ENCODE measurements around the gene LRRC47.

Gene LRRC47

GRCh38 chr1:3775490-3776230 is 20.6 kb downstream of the LRRC47 start:
- Histone ChIP-seq H3K36me3 (ENCODE audit: control insufficient read depth in 1 of 2, insufficient read depth in 2 of 2, low read length in 2 of 2) (peaks cover 8 to 30% of the 10 kb centered on the region in 2 donors), H3K27ac (ENCODE audit: low read length) (no peak overlapping the region), H3K9me3 (ENCODE audit: control insufficient read depth in 1 of 2, low read length in 2 of 2) (no peaks in the 10 kb centered on the region), H3K4me1 (ENCODE audit: control insufficient read depth in 1 of 2, insufficient read depth in 2 of 2, low read length in 2 of 2) (peaks cover 0 to 24% of the 10 kb centered on the region in 2 donors), H3K27me3 (ENCODE audit: low read depth, low read length) (no peaks in the 10 kb centered on the region), H3K4me3 (ENCODE audit: low read depth in 1 of 2, low read length in 2 of 2) (no peak overlapping the region)

- Histone ChIP-seq H3K27ac (ENCODE audit: low read length) (no peak overlapping the region), H3K9me3 (ENCODE audit: control insufficient read depth in 1 of 2, low read length in 2 of 2) (no peaks in the 10 kb centered on the region), H3K27me3 (ENCODE audit: low read depth, low read length) (no peaks in the 10 kb centered on the region), H3K4me3 (ENCODE audit: low read depth in 1 of 2, low read length in 2 of 2) (no peak overlapping the region), H3K4me1 (ENCODE audit: control insufficient read depth in 1 of 2, insufficient read depth in 2 of 2, low read length in 2 of 2) (peaks cover 0 to 24% of the 10 kb centered on the region in 2 donors), H3K36me3 (ENCODE audit: control insufficient read depth in 1 of 2, insufficient read depth in 2 of 2, low read length in 2 of 2) (peaks cover 5 to 23% of the 10 kb centered on the region in 2 donors)
These were observed 21.3 kb downstream of the LRRC47 start for GRCh38 chr1:3774946-3775489.

GRCh38 chr1:3774276-3774945 is 21.9 kb downstream of the LRRC47 start:
- Histone ChIP-seq H3K4me3 (ENCODE audit: low read depth in 1 of 2, low read length in 2 of 2) (no peak overlapping the region), H3K27ac (ENCODE audit: low read length) (no peak overlapping the region), H3K4me1 (ENCODE audit: control insufficient read depth in 1 of 2, insufficient read depth in 2 of 2, low read length in 2 of 2) (peaks cover 0 to 24% of the 10 kb centered on the region in 2 donors), H3K36me3 (ENCODE audit: control insufficient read depth in 1 of 2, insufficient read depth in 2 of 2, low read length in 2 of 2) (peaks cover 0 to 17% of the 10 kb centered on the region in 2 donors), H3K27me3 (ENCODE audit: low read depth, low read length) (no peaks in the 10 kb centered on the region), H3K9me3 (ENCODE audit: control insufficient read depth in 1 of 2, low read length in 2 of 2) (no peaks in the 10 kb centered on the region)

GRCh38 chr1:3773572-3774275 is 22.6 kb downstream of the LRRC47 start:
- Histone ChIP-seq H3K4me3 (ENCODE audit: low read depth in 1 of 2, low read length in 2 of 2) (no peak overlapping the region), H3K4me1 (ENCODE audit: control insufficient read depth in 1 of 2, insufficient read depth in 2 of 2, low read length in 2 of 2) (peaks cover 0 to 24% of the 10 kb centered on the region in 2 donors)

GRCh38 chr1:3772715-3773571 is 23.4 kb downstream of the LRRC47 start, which contains the start of gene SMIM1:
Gene SMIM1, plus strand, starts transcription at chr1:3772749. Its CDS starts 2,625 bp downstream, at chr1:3775374.
- Histone ChIP-seq H3K27me3 (ENCODE audit: low read depth, low read length) (no peaks in the 10 kb centered on the region), H3K4me1 (ENCODE audit: control insufficient read depth in 1 of 2, insufficient read depth in 2 of 2, low read length in 2 of 2) (peaks cover 0 to 24% of the 10 kb centered on the region in 2 donors)

More at GRCh38 chr1:3773572-3774275, 22.6 kb downstream of the LRRC47 start:
- H3K9me3 ChIP-seq (ENCODE audit: control insufficient read depth in 1 of 2, low read length in 2 of 2), result no peaks in the 10 kb centered on the region
- H3K27ac ChIP-seq (ENCODE audit: low read length), result no peak overlapping the region
- no peaks in the 10 kb centered on the region for H3K27me3 ChIP-seq (ENCODE audit: low read depth, low read length)
- H3K36me3 ChIP-seq (ENCODE audit: control insufficient read depth in 1 of 2, insufficient read depth in 2 of 2, low read length in 2 of 2), result peaks cover 0 to 10% of the 10 kb centered on the region in 2 donors

GRCh38 chr1:3772027-3772714 is 24.1 kb downstream of the LRRC47 start:
- peaks cover 0 to 24% of the 10 kb centered on the region in 2 donors for H3K4me1 ChIP-seq (ENCODE audit: control insufficient read depth in 1 of 2, insufficient read depth in 2 of 2, low read length in 2 of 2)
- no peaks in the 10 kb centered on the region for H3K9me3 ChIP-seq (ENCODE audit: control insufficient read depth in 1 of 2, low read length in 2 of 2)
- H3K36me3 ChIP-seq (ENCODE audit: control insufficient read depth in 1 of 2, insufficient read depth in 2 of 2, low read length in 2 of 2), result no peaks in the 10 kb centered on the region
- no peak overlapping the region for H3K27ac ChIP-seq (ENCODE audit: low read length)
- H3K4me3 ChIP-seq (ENCODE audit: low read depth in 1 of 2, low read length in 2 of 2), result peak overlapping the region; percentile 39 to 79
- H3K27me3 ChIP-seq (ENCODE audit: low read depth, low read length), result no peaks in the 10 kb centered on the region

More at GRCh38 chr1:3772715-3773571, 23.4 kb downstream of the LRRC47 start, which contains the start of gene SMIM1:
- no peak within 1 kb of the TSS for H3K27ac ChIP-seq (ENCODE audit: low read length)
- H3K9me3 ChIP-seq (ENCODE audit: control insufficient read depth in 1 of 2, low read length in 2 of 2), result no peaks in the 10 kb centered on the region
- H3K36me3 ChIP-seq (ENCODE audit: control insufficient read depth in 1 of 2, insufficient read depth in 2 of 2, low read length in 2 of 2), result peaks cover 0 to 2% of the 10 kb centered on the region in 2 donors
- H3K4me3 ChIP-seq (ENCODE audit: low read depth in 1 of 2, low read length in 2 of 2), result peak within 1 kb of the TSS; percentile 39 to 79

- Histone ChIP-seq H3K9me3 (ENCODE audit: control insufficient read depth in 1 of 2, low read length in 2 of 2) (no peaks in the 10 kb centered on the region), H3K27ac (ENCODE audit: low read length) (no peak overlapping the region), H3K4me3 (ENCODE audit: low read depth in 1 of 2, low read length in 2 of 2) (peak overlapping the region; percentile 39 to 79), H3K4me1 (ENCODE audit: control insufficient read depth in 1 of 2, insufficient read depth in 2 of 2, low read length in 2 of 2) (peaks cover 0 to 24% of the 10 kb centered on the region in 2 donors), H3K27me3 (ENCODE audit: low read depth, low read length) (no peaks in the 10 kb centered on the region), H3K36me3 (ENCODE audit: control insufficient read depth in 1 of 2, insufficient read depth in 2 of 2, low read length in 2 of 2) (no peaks in the 10 kb centered on the region)
These were observed 24.9 kb downstream of the LRRC47 start for GRCh38 chr1:3771108-3772026.

- Histone ChIP-seq H3K4me1 (ENCODE audit: control insufficient read depth in 1 of 2, insufficient read depth in 2 of 2, low read length in 2 of 2) (peaks cover 0 to 14% of the 10 kb centered on the region in 2 donors), H3K36me3 (ENCODE audit: control insufficient read depth in 1 of 2, insufficient read depth in 2 of 2, low read length in 2 of 2) (no peaks in the 10 kb centered on the region), H3K27ac (ENCODE audit: low read length) (no peak overlapping the region), H3K27me3 (ENCODE audit: low read depth, low read length) (no peaks in the 10 kb centered on the region), H3K9me3 (ENCODE audit: control insufficient read depth in 1 of 2, low read length in 2 of 2) (no peaks in the 10 kb centered on the region), H3K4me3 (ENCODE audit: low read depth in 1 of 2, low read length in 2 of 2) (no peak overlapping the region)
These were observed 26.1 kb downstream of the LRRC47 start for GRCh38 chr1:3770047-3770765.

GRCh38 chr1:3768811-3769390 is 27.4 kb downstream of the LRRC47 start:
- Histone ChIP-seq H3K27me3 (ENCODE audit: low read depth, low read length) (no peaks in the 10 kb centered on the region), H3K27ac (ENCODE audit: low read length) (no peak overlapping the region), H3K4me3 (ENCODE audit: low read depth in 1 of 2, low read length in 2 of 2) (no peak overlapping the region), H3K9me3 (ENCODE audit: control insufficient read depth in 1 of 2, low read length in 2 of 2) (no peaks in the 10 kb centered on the region), H3K36me3 (ENCODE audit: control insufficient read depth in 1 of 2, insufficient read depth in 2 of 2, low read length in 2 of 2) (no peaks in the 10 kb centered on the region), H3K4me1 (ENCODE audit: control insufficient read depth in 1 of 2, insufficient read depth in 2 of 2, low read length in 2 of 2) (peaks cover 0 to 11% of the 10 kb centered on the region in 2 donors)
